SU-DHL-6 (cell line): ENCODE measurements around the gene ACBD4.

Experiments used
- H2AFZ ChIP-seq: fragments of 200-600 bp; sonication (generic); 2 replicates; pipeline ENCODE4 v1.6.1; 2014; ENCODE audit warnings: low read depth, mild to moderate bottlenecking, moderate library complexity, mixed read lengths, antibody characterized with exemption, low read length; ENCODE audit not compliant: severe bottlenecking
- H3F3A ChIP-seq: fragments of 200-600 bp; shearing (Covaris generic); 2 replicates; pipeline ENCODE4 v1.6.0; 2016; ENCODE audit warnings: antibody characterized with exemption, mild to moderate bottlenecking; ENCODE audit not compliant: insufficient read depth
- H3K27ac ChIP-seq: fragments of 200-600 bp; sonication (generic); 2 replicates; pipeline ENCODE4 v1.5.1; 2016; ENCODE audit warnings: low read depth, mild to moderate bottlenecking, low read length, moderate library complexity, mixed read lengths
- H3K27me3 ChIP-seq: fragments of 200-600 bp; sonication (generic), shearing (Covaris generic); 2 replicates; pipeline ENCODE4 v1.6.0; 2014; ENCODE audit warnings: mild to moderate bottlenecking, low read length
- H3K36me3 ChIP-seq: fragments of 200-600 bp; sonication (generic); 2 replicates; pipeline ENCODE4 v1.6.1; 2014; ENCODE audit warnings: mild to moderate bottlenecking, low read length, mixed read lengths
- H3K4me2 ChIP-seq: fragments of 300-600, 200-600 bp; shearing (Covaris generic), sonication (generic); 2 replicates; pipeline ENCODE4 v1.6.0; 2014; ENCODE audit warnings: low read length, low read depth, mild to moderate bottlenecking; ENCODE audit not compliant: poor library complexity, severe bottlenecking
- H3K4me3 ChIP-seq: fragments of 200-600 bp; sonication (generic); 2 replicates; pipeline ENCODE4 v1.5.1; 2014; ENCODE audit warnings: antibody characterized with exemption, low read length, mild to moderate bottlenecking, mixed read lengths; ENCODE audit not compliant: insufficient read depth, poor library complexity, severe bottlenecking
- H3K79me2 ChIP-seq: fragments of 200-600 bp; sonication (generic); 2 replicates; pipeline ENCODE4 v1.6.1; 2014; ENCODE audit warnings: mild to moderate bottlenecking, low read length, moderate library complexity; ENCODE audit not compliant: insufficient read depth
- H3K9ac ChIP-seq: fragments of 200-600 bp; sonication (generic); 2 replicates; pipeline ENCODE4 v1.7.0; 2014; ENCODE audit warnings: mild to moderate bottlenecking, low read length
- H3K9me2 ChIP-seq: fragments of 200-600 bp; sonication (generic); replicated peaks from 2 replicates; pipeline ENCODE4 v1.6.1; 2014; ENCODE audit warnings: low read length; ENCODE audit not compliant: insufficient read depth
- H3K9me3 ChIP-seq: fragments of 200-600 bp; sonication (generic); 2 replicates; pipeline ENCODE4 v1.6.1; 2014; ENCODE audit warnings: low read length, mixed read lengths; ENCODE audit not compliant: insufficient read depth
- H4K20me1 ChIP-seq: fragments of 200-600 bp; sonication (generic); 2 replicates; pipeline ENCODE4 v1.6.1; 2014; ENCODE audit warnings: low read depth, mild to moderate bottlenecking, antibody characterized with exemption, low read length, moderate library complexity, mixed read lengths
- CTCF ChIP-seq: fragments of 200-600 bp; sonication (generic); IDR thresholded peaks from one replicate; pipeline ENCODE4 v1.5.1; 2017; ENCODE audit warnings: antibody characterized with exemption, mild to moderate bottlenecking, low read length, moderate library complexity; ENCODE audit not compliant: insufficient read depth, poor library complexity, severe bottlenecking
- EZH2phosphoT487 ChIP-seq: fragments of 200-600 bp; sonication (generic), shearing (Covaris generic); conservative IDR thresholded peaks from 2 replicates; pipeline ENCODE4 v1.6.1; 2018; ENCODE audit warnings: mild to moderate bottlenecking, antibody characterized with exemption, low read length, moderate library complexity, mixed read lengths

The ACBD4 gene

DNA sequence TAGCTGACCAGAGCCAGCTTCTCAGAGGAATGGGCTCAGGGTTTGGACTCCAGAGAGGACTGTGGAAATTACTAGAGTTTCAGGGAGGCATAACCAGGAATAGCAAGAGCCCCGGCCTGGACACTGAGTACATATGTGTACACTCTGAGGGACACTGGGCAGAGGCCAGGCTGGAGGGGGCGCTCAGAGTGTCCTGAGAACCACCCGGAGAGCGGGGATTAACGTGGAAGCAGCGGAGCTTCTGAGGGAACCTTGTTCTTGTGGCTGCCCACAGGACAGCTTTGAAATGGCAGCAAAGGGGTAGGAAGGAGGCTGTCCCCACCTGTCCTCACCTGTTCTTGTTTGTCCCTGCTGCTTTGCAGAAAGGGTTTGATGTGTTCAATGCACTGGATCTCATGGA, 31.0 kb upstream of the ACBD4 start:
- Histone ChIP-seq H3F3A (no peaks in the 10 kb centered on the region), H3K27me3 (no peaks in the 10 kb centered on the region), H4K20me1 (no peaks in the 10 kb centered on the region), H3K27ac (no peak overlapping the region), H3K9me3 (no peaks in the 10 kb centered on the region), H3K9ac (no peak overlapping the region), H3K36me3 (peaks cover 2% of the 10 kb centered on the region; the same call in 1 of the 2 replicates), H3K79me2 (no peaks in the 10 kb centered on the region), H3K9me2 (no peaks in the 10 kb centered on the region), H2AFZ (no peak overlapping the region), H3K4me2 (no peak overlapping the region), H3K4me3 (no peak overlapping the region)
- TF ChIP-seq EZH2phosphoT487: no peak
- TF ChIP-seq CTCF: no peak

DNA sequence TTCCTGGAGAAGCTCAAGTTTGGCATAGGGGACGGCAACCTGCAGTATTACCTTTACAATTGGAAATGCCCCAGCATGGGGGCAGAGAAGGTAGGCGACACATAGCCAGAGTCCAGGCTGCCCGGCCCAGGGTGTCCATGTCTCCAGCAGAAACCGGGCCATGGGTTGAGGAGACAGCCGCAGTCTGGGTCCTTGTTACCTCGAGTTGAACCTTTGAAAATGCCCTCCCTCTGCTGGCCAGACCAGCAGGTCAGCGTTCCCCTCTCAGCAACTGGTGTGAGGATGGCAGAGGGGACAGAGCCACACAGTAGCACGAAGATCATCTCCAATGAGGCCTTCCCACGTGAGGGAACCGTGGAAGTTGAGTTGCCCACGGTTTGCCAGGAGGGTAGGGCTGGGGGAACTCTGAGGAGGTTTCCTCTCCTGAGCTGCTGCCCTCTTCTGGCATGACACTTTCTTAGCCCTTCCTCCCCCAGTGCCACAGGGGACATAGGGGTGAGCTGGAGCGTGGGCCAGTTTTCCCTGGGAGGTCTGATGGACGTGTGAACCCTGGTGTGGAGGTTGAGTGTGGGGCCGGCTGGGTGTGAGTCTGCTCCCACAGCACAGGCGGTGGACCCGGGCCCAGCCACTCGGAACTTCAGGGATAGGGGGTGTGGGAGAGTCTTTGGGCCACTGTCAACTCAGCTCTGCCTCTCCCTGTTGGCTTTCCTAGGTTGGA, 30.4 kb upstream of the ACBD4 start:
- Histone ChIP-seq H3K27ac (no peak overlapping the region), H3K9me3 (no peaks in the 10 kb centered on the region), H4K20me1 (no peaks in the 10 kb centered on the region), H3F3A (no peaks in the 10 kb centered on the region), H3K36me3 (no peaks in the 10 kb centered on the region), H3K9ac (no peak overlapping the region), H2AFZ (no peak overlapping the region), H3K79me2 (no peaks in the 10 kb centered on the region), H3K4me3 (no peak overlapping the region), H3K9me2 (no peaks in the 10 kb centered on the region), H3K27me3 (no peaks in the 10 kb centered on the region), H3K4me2 (no peak overlapping the region)
- no peak for TF ChIP-seq EZH2phosphoT487
- no peak for TF ChIP-seq CTCF

DNA sequence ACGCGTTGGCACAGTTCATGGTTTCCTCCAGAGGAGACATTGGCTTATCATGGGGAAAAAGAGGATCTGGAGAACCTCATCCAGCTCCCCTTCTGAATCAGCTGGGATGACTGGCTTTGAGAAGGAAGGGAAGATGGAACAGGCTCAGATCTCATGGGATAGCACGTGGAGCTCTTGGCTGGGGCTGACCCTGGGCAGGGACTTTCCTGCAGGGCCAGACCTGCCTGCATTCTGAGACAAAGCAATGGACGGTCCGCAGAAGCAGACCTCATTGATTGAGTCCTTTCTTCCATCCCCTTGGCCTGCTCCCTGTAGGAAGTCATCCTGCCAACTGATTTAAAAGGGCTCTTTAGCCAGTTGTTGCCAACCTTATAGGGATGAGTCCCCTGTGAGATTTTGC, 29.4 kb upstream of the ACBD4 start:
- Histone ChIP-seq H3F3A (no peaks in the 10 kb centered on the region), H3K9me3 (no peaks in the 10 kb centered on the region), H3K27me3 (no peaks in the 10 kb centered on the region), H3K9ac (no peak overlapping the region), H3K36me3 (no peaks in the 10 kb centered on the region), H4K20me1 (no peaks in the 10 kb centered on the region), H3K27ac (no peak overlapping the region), H3K9me2 (no peaks in the 10 kb centered on the region), H3K4me3 (no peak overlapping the region), H3K4me2 (no peak overlapping the region), H2AFZ (no peak overlapping the region), H3K79me2 (no peaks in the 10 kb centered on the region)
- no peak for TF ChIP-seq EZH2phosphoT487
- no peak for TF ChIP-seq CTCF
